Effector memory CD4-positive, alpha-beta T cell (primary cell): ENCODE data around the gene CCDC74B.
"Not testable (repeated sequence)": the region's sequence is repeated elsewhere in the genome, so short reads cannot be mapped to it uniquely, and the experiment has no call there.

Source experiments
- DNase-seq, 3 donors: peaks; one replicate each; pipeline ENCODE4 v3.0.0-alpha.2; 2020
- H3K27ac ChIP-seq: 2 replicates; pipeline ENCODE4 v1.7.0; 2013; ENCODE audit warnings: mild to moderate bottlenecking, low read length, moderate library complexity; ENCODE audit not compliant: insufficient read depth, poor library complexity, severe bottlenecking
- H3K27me3 ChIP-seq: replicated peaks from 2 replicates; pipeline ENCODE4 v1.7.0; 2013; ENCODE audit warnings: mild to moderate bottlenecking, low read length; ENCODE audit not compliant: insufficient read depth, control insufficient read depth, poor library complexity, severe bottlenecking
- H3K36me3 ChIP-seq: 2 replicates; pipeline ENCODE4 v1.7.0; 2013; ENCODE audit warnings: mild to moderate bottlenecking, low read length, moderate library complexity; ENCODE audit not compliant: control insufficient read depth, insufficient read depth
- H3K4me1 ChIP-seq: 2 replicates; pipeline ENCODE4 v1.7.0; 2013; ENCODE audit warnings: low read length, mild to moderate bottlenecking; ENCODE audit not compliant: control insufficient read depth, insufficient read depth, poor library complexity, severe bottlenecking
- H3K4me3 ChIP-seq: 2 replicates; pipeline ENCODE4 v1.7.0; 2013; ENCODE audit warnings: low read length, low read depth, mild to moderate bottlenecking; ENCODE audit not compliant: insufficient read depth, poor library complexity, severe bottlenecking
- H3K9me3 ChIP-seq: 2 replicates; pipeline ENCODE4 v1.7.0; 2013; ENCODE audit warnings: mild to moderate bottlenecking, low read length, moderate library complexity; ENCODE audit not compliant: control insufficient read depth

CCDC74B gene

DNA sequence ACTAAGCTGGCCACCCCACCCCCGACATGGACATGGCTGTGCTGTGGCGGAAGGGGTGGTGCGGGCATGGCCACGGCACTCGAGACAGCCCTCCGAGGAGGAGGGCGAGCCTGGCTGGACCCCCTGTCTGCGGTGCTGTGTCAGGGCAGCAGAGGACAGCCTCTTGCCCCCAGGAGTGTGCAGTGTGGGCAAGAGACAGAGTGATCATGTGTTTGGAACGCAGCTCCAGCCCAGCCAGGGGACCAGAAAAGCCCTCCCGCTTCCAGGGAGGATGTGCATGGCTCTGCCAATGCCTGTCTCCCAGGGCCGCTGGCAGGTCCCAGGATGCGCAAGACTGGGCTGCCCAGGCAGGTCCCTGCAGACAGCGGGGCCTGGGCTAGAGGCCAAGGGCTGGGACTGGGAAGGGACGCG, 6.1 kb downstream of the CCDC74B start:
- H3K4me3 ChIP-seq, DNase-seq, H3K36me3 ChIP-seq, H3K27me3 ChIP-seq, H3K9me3 ChIP-seq, H3K4me1 ChIP-seq, H3K27ac ChIP-seq: not testable (repeated sequence)

DNA sequence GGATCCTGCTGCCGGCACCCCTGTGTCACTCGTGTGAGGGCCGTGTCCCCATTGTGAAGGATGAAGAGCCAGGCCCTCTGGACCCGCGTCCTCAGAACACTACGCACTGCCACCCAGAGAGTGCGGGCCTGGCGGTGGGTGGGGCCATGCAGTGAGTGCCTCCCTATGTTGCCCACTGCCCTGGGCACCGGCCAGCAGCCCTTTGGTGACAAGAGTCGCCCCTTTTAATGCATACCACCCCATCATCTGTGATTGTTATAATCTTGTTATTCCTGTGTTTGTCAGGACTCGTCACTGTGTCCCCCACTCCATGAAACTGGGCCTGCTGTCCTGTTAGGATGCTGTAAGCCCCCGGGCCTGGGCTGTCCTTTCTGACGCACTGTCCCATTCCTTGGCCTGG, 6.6 kb downstream of the CCDC74B start:
- not testable (repeated sequence) for H3K4me3 ChIP-seq, H3K27me3 ChIP-seq, H3K4me1 ChIP-seq, H3K9me3 ChIP-seq, H3K27ac ChIP-seq, H3K36me3 ChIP-seq, DNase-seq

DNA sequence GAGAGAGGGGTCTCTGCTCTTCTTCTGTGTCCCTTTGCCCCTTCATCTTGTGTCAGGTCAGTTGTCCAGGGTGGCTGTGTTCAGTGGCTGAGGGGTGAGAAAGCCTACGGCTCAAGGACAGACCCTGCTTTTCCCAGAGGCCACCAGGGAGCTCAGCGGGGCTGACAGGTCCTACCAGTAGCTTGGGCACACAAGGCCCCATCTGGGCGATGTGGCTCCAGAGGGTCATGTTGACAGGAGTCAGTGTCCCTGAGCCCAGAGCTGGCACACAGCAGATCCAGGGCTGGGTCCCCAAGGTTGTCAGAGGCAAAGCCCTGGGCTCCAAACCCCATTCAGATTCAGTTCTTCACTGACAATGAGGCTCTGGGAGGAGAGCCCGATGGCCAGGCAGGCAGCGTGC, 7.8 kb downstream of the CCDC74B start:
- H3K36me3 ChIP-seq, H3K4me1 ChIP-seq, H3K9me3 ChIP-seq, H3K27me3 ChIP-seq, DNase-seq, H3K4me3 ChIP-seq, H3K27ac ChIP-seq: not testable (repeated sequence)

GRCh38 chr2:130136546-130136945, 8.4 kb downstream of the CCDC74B start:
- not testable (repeated sequence) for DNase-seq, H3K27ac ChIP-seq, H3K4me3 ChIP-seq, H3K36me3 ChIP-seq, H3K9me3 ChIP-seq, H3K4me1 ChIP-seq, H3K27me3 ChIP-seq

GRCh38 chr2:130135692-130136541, 9.0 kb downstream of the CCDC74B start:
- H3K4me1 ChIP-seq = no peaks in the 10 kb centered on the region
- H3K27ac ChIP-seq = no peak overlapping the region
- no peaks in the 10 kb centered on the region for H3K9me3 ChIP-seq
- no peak for DNase-seq
- no peak overlapping the region for H3K4me3 ChIP-seq
- H3K36me3 ChIP-seq = no peaks in the 10 kb centered on the region
- H3K27me3 ChIP-seq = no peaks in the 10 kb centered on the region

DNA sequence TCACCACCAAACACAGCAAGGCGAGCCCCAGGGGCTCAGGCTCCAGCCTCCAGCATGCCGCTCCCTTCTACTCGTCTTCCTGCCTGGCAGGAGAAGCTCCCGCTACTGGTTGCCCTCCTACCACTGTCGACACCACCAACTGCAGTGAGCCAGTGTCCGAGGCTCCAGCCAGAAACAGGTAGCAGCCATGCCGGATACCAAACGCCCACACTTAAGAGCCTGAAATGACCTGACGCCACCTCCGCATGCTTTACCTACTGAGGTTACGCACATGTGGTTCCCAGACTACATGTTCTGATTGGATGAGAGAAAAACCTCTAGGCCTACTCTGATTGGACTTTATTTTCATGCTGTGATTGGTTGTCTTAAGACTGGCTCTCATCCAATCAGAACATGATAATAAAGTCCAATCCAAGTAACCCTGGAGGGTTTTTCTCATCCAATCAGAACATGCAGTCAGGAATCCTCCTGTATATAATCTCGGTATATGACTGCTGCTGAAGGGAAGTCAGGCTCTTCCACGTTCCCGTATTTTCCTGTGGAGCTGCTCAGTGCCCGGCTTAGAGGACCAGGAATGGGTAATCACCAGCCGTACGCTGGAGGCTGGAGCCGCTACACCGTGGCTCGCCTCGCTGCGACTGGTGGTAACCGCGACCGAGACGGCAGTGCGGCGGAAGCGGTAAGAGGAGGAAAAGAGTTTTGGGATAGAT, 15.6 kb downstream of the CCDC74B start, which contains the start of gene POTEF:
TSS of gene POTEF (minus strand) at position 103 of the 710 bp plus-strand sequence. CDS start 8,707 bp downstream, outside the sequence.
- H3K9me3 ChIP-seq, H3K27me3 ChIP-seq, DNase-seq, H3K36me3 ChIP-seq, H3K27ac ChIP-seq, H3K4me1 ChIP-seq, H3K4me3 ChIP-seq: not testable (repeated sequence)

DNA sequence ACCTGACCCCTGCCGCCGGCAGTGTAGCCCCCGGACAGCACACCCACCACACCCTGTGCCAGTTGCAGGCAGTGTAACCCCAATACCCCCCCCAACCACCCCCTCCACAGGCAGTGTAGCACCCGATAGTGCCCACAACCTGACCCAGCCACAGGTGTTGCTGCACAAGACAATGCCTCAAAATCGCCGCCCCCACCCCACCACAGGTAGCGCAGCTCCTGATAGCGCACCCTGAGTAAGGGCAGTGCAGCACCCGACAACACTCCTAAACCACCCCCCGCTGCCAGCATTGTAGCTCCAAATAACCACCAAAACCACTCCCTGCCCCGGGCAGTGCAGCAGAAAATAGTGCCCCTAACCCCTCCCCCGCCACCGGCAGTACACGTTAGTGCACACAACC, 16.4 kb downstream of the CCDC74B start:
- not testable (repeated sequence) for H3K27me3 ChIP-seq, DNase-seq, H3K36me3 ChIP-seq, H3K9me3 ChIP-seq, H3K27ac ChIP-seq, H3K4me1 ChIP-seq, H3K4me3 ChIP-seq

DNA sequence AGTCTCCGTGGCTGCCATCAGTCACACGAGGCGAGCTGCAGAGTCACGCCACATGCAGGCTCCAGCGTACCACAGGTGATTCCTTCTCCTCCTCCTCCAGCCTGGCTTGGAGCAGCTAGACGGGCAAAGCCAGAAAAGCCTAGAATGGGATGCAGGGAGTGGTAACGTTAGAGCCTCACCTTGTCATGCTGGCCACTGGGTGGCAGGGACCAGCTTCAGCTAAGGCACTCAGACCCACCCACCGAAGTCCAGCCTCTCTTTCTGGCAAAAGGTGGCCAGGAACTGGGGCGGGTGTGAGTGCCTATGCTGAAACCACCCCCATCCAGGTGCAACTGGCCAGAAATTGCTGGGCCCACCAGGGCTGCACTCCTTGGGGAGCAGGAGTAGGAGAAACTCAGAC, 17.2 kb downstream of the CCDC74B start:
- not testable (repeated sequence) for H3K27ac ChIP-seq, H3K27me3 ChIP-seq, DNase-seq, H3K36me3 ChIP-seq, H3K4me3 ChIP-seq, H3K4me1 ChIP-seq, H3K9me3 ChIP-seq

GRCh38 chr2:130120924-130121323, 24.0 kb downstream of the CCDC74B start:
- not testable (repeated sequence) for H3K4me3 ChIP-seq, H3K36me3 ChIP-seq, DNase-seq, H3K4me1 ChIP-seq, H3K27ac ChIP-seq, H3K27me3 ChIP-seq, H3K9me3 ChIP-seq

- not testable (repeated sequence) for H3K27ac ChIP-seq, H3K9me3 ChIP-seq, H3K36me3 ChIP-seq, H3K27me3 ChIP-seq, H3K4me1 ChIP-seq, H3K4me3 ChIP-seq, DNase-seq
These were observed 42.1 kb downstream of the CCDC74B start for GRCh38 chr2:130102597-130103363.
